AG09309 (cell line): Measurements from ENCODE around the gene TMEM108.

Experiments
- DNase-seq: peaks from one replicate; pipeline ENCODE4 v3.0.0-alpha.2; 2010; ENCODE audit warnings: low read depth
- H3K4me3 ChIP-seq: 2 replicates; pipeline ENCODE4 v1.5.1; 2011; ENCODE audit warnings: mild to moderate bottlenecking, low read depth, low read length, moderate library complexity; ENCODE audit not compliant: control insufficient read depth
- CTCF ChIP-seq: IDR thresholded peaks from 2 replicates; pipeline ENCODE4 v1.5.1; 2011; ENCODE audit warnings: mild to moderate bottlenecking, low read depth, low read length, inconsistent platforms; ENCODE audit not compliant: insufficient read depth, control insufficient read depth; ENCODE audit errors: missing control alignments

Gene TMEM108

GRCh38 chr3:133238015-133238414, 199.8 kb downstream of the TMEM108 start:
- DNase-seq = no peak
- no peak for TF ChIP-seq CTCF
- H3K4me3 ChIP-seq = no peak overlapping the region

GRCh38 chr3:133246119-133246518, 207.9 kb downstream of the TMEM108 start:
- TF ChIP-seq CTCF = no peak
- H3K4me3 ChIP-seq = no peak overlapping the region
- DNase-seq = no peak

GRCh38 chr3:133246773-133247172, 208.6 kb downstream of the TMEM108 start:
- TF ChIP-seq CTCF = no peak
- no peak overlapping the region for H3K4me3 ChIP-seq
- DNase-seq = no peak

GRCh38 chr3:133248389-133248788, 210.2 kb downstream of the TMEM108 start:
- no peak for DNase-seq

GRCh38 chr3:133249490-133249889, 211.3 kb downstream of the TMEM108 start:
- no peak for TF ChIP-seq CTCF
- DNase-seq = no peak
- no peak overlapping the region for H3K4me3 ChIP-seq

More at GRCh38 chr3:133248389-133248788, 210.2 kb downstream of the TMEM108 start:
- no peak overlapping the region for H3K4me3 ChIP-seq
- no peak for TF ChIP-seq CTCF

- no peak for DNase-seq
- TF ChIP-seq CTCF = no peak
- H3K4me3 ChIP-seq = no peak overlapping the region
These were observed 216.0 kb downstream of the TMEM108 start for GRCh38 chr3:133254151-133254550.

GRCh38 chr3:133254716-133255115, 216.5 kb downstream of the TMEM108 start:
- H3K4me3 ChIP-seq = no peak overlapping the region
- no peak for TF ChIP-seq CTCF
- DNase-seq = no peak
